Measurements from ENCODE around the gene ITK.
A peak's percentile ranks its signal among the peaks of the same experiment; 100 is the strongest.

ITK gene

GRCh38 chr5:157283434-157283833 is 102.8 kb downstream of the ITK start:
- no peak for DNase-seq

- DNase-seq: no peak
These were observed 104.0 kb downstream of the ITK start for GRCh38 chr5:157284458-157285212.

- no peak for DNase-seq
These were observed 104.8 kb downstream of the ITK start for GRCh38 chr5:157285310-157286035.

GRCh38 chr5:157286761-157287211 is 106.1 kb downstream of the ITK start:
- DNase-seq: no peak

GRCh38 chr5:157288405-157289163 is 107.9 kb downstream of the ITK start:
- DNase-seq: no peak

- DNase-seq: no peak
These were observed 108.7 kb downstream of the ITK start for GRCh38 chr5:157289164-157289819.

- no peak for DNase-seq
These were observed 109.7 kb downstream of the ITK start for GRCh38 chr5:157290156-157290980.

- no peak for DNase-seq
These were observed 110.5 kb downstream of the ITK start for GRCh38 chr5:157290981-157291711.

GRCh38 chr5:157292599-157292998 is 112.0 kb downstream of the ITK start:
- DNase-seq: no peak

GRCh38 chr5:157294407-157295091 is 113.9 kb downstream of the ITK start:
- DNase-seq: no peak

GRCh38 chr5:157295247-157295646 is 114.6 kb downstream of the ITK start:
- no peak for DNase-seq

GRCh38 chr5:157300564-157300963 is 119.9 kb downstream of the ITK start:
- no peak for DNase-seq

- DNase-seq: no peak
These were observed 120.4 kb downstream of the ITK start for GRCh38 chr5:157301066-157301465.

- DNase-seq: no peak
These were observed 122.4 kb downstream of the ITK start for GRCh38 chr5:157303023-157303422.

- DNase-seq: peak; percentile 27 to 29
These were observed 123.2 kb downstream of the ITK start for GRCh38 chr5:157303667-157304327.

All from stimulated activated CD4-positive, alpha-beta T cell treated with anti-CD3 and anti-CD28 coated beads, Interleukin-4, amount 100 ng/mL, for 4 hours (primary cell).